GM21825 (cell line): ENCODE measurements around the gene CAMTA1.

Experiments
- ATAC-seq: cut with Tn5 transposase; IDR thresholded peaks from one replicate; pipeline ENCODE4 v1.9.1; 2021; ENCODE audit warnings: mild to moderate bottlenecking, moderate library complexity; ENCODE audit not compliant: unreplicated experiment

The CAMTA1 gene

GRCh38 chr1:7531562-7532340 is 746.5 kb downstream of the CAMTA1 start:
- ATAC-seq = no peak

GRCh38 chr1:7533006-7533405 is 747.8 kb downstream of the CAMTA1 start:
- ATAC-seq = no peak

- no peak for ATAC-seq
Observed at GRCh38 chr1:7534061-7534825, 749.0 kb downstream of the CAMTA1 start.

DNA sequence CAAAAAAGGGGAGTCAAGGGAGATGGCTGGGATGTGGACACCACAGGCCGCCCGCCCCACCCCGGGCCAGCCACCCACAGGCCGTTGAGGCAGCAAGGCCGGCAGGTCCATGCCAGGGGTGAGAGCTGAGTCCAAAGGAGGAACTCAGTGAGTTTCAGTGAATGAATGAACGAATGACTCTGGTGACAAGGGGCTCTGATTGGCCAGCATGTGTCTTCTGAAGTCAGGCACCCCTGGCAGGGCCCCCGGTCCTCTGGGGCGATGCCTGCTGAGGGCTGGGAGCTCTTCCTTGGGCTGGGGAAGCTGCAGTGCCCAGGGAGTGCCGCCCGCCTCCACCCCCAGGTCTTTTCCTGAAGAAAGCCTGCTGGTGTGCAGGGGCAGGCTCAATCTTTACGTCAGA is 749.8 kb downstream of the CAMTA1 start:
- no peak for ATAC-seq

DNA sequence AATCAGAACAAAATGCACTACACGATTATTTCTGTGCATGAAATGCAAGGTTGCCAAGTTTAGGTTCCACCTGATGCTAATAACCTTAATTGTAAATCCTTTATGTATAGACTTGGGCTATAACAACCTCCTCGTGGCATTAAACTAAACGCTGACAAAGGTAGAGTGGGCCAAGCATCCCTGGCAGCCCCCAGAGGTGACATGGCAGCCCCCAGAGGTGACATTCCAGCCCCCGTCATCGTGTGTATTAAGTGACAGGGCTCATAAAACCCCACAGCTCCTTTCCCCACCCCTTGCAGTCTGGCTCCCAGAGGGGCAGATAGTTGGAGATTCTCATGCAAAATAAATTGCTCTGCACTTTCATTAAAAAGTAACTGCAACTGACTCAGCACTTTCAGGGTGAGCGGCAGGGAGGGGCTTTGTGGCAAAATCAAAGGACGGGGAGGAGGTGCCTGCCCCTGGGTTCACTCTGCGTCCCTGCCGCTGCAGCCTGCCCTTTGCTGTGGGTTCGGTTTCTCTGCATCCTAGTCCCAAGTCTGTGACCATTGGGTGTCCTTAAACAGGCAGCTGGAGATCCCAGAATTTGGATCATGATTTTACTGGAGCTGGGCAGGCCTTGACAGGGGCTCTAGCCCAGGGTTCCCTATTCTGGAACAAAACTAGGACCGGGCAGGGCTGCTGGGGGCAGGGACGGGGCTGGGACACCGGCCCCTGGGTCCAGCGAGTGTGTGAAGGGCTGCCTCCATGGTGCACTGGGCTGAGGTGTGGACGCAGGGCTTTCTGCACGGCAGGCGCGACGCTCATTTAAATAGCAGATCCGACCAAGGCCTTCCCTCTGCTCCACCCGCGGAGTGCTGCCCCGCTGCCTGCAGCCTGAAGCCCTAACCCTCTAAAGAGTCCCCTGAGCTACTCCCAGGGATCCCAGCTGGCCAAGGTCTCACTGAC is 751.0 kb downstream of the CAMTA1 start:
- no peak for ATAC-seq

DNA sequence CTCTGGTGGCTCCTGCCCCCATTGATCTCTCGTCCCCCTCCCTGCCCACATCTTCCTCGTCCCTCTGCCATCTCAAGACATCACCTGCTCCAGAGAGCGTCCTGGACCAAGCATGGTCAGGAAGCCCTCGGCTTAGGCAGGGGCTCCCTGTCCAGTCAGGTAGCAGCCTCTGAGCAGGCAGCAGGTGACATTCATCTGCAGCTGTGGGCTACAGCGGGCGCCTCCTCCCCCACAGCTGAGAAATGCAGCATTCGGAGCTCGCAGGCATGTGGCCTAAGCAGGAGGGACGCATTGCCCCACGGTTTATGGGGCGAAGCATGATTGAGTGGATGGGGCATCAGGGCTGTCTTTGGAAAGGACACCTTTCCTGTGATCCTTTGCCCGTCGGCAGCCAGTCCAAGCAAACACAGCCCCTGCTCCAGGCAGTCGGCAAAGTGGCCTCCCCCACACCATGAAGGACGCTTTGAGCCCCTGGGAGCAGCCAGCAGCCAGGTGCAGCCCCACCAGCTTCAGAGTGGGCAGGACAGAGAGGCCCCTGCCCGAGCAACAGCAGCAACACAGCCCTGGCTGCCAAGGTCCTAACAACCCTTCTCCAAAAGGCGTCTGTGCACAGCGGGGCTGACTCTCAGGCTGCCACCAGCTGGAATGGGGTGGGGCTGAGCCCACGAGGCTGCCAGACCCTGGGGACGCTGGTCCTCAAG is 751.8 kb downstream of the CAMTA1 start:
- ATAC-seq = no peak

DNA sequence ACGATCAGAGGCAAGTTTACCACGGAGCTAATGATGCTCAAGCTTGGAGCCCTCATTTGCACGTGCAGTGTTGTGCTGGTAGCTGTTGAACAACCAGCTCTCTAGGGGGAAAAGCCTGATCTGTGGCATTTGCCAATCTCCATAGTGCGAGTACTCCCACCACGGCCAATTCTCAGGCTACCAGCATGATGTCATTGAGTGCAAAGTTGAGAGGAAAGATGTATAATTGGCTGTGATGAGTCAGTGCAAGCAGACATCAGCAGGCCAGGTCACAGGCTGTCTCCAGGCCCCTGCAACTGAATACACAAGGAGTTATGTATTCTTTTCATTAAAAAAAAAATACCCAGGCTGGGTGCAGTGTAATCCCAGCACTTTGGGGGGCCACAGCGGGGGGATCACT is 752.8 kb downstream of the CAMTA1 start:
- ATAC-seq = no peak

DNA sequence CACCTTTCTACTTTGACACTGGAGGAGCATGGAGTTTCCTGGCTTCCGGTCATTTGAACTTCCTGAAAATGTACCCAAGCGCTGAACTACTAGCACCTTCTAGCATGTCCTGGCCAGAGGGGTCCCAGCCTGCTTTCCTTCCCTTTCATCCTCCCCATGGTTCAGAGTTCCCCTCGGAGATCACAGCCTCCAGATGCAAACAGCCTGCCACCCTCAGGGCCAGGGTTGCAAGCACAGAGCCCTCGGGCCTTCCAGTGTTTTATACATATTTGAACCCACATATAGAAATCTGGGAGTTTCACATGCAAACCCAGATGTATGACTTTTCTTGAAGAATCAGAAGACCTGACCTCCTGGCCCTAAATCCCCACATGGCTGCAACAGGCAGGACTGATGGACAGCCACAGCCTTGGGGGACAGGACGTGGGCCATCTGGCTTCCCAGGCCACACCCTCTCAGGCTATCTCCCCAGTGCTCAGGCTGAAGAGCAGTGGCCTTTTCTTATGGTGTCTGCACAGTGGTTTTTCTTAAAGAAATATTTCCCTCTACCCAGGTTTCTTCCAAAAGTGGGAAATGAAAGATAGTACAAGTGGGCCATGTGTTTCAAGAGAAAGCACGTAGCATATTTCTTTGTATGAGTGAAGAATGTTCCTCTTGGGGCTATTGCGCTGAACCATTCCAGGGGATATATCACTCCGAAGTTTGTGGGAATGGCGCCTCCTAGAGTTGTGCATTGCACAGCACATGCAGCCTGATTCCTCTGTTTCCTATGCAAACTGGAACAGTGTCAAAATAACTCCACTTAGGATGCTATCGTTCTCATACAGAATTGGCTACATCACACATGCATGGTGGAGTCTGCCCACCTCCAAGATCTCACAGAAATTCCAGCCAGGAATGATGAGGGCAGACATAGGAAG is 753.9 kb downstream of the CAMTA1 start:
- no peak for ATAC-seq

DNA sequence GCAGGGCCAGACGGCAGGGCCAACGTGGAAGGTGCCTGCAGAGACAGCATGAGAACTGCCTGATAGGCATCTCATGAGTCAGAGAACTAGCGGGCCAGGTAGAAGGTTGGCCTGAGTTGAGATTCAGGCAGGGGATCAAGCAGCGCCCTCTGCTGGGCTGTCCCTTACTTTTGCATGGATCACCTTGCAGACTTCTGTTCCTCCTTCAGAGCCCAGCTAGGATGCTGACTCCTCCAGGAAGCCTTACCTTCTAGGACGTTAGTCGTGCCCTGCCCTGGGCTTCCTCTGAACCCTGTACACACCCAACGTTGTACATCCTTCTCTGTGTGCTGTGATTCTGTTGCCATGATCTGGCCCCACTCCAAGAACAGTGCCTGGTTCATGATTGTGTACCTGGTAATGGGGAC is 754.5 kb downstream of the CAMTA1 start:
- ATAC-seq = no peak

DNA sequence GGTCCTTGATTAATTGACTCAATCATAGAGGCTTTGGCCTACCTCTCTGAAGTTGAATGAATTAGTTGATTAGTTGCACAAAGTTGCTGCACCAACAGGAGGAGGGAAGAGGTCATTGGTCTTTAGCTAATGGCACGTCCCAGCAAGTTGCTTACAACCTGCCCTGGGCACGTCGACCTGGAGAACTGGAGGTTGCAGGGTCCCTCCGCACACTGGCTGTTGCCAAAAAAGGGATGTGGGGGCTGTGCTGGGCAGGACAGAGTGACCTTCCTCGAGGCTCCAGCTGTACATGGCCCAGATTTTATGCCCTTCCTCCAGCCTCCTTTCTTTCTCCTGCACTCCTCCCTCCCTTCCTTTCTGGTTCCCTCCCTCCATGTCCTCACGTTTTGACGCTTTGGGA is 755.6 kb downstream of the CAMTA1 start:
- ATAC-seq = no peak

DNA sequence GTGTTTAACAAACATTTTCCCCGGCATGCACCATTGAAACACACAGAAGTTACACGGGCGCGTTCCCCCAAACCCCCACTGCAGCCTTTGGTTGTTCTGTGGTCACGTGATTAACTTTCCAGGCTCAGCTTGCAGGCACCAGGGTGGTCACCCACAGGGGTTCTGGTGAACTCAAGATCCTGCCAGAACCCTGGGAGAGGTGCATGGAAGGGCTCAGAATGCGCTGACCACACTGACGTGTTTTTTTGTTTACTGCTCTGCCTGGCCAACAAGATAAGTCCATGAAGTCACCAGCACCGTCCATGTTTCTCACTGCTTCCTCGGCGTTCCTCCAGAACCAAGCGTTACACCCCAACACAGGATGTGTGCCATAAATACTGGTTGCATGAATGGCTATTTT is 756.4 kb downstream of the CAMTA1 start:
- ATAC-seq = no peak

GRCh38 chr1:7543718-7544090 is 758.5 kb downstream of the CAMTA1 start:
- no peak for ATAC-seq

- no peak for ATAC-seq
Observed at GRCh38 chr1:7549277-7550161, 764.3 kb downstream of the CAMTA1 start.

GRCh38 chr1:7550261-7550865 is 765.1 kb downstream of the CAMTA1 start:
- no peak for ATAC-seq

DNA sequence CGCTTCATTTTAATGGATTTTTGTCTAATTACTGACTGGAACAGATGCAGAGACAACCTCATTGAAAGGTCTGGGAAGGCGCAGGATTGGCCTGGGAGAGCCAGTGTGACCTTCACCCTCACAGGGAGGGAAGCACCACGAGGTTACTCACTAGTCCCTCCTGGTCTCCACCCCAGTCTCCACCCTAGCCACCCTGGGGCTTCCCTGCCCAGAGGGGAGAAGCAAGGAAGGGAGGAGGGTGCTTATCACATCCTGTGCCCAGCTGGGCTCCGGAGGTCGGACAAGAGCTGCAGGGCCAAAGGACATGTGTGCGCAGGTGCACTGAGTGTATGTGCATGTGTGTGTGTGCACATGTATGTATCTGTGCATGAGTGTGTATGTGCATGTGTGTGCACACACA is 765.7 kb downstream of the CAMTA1 start:
- ATAC-seq = no peak

DNA sequence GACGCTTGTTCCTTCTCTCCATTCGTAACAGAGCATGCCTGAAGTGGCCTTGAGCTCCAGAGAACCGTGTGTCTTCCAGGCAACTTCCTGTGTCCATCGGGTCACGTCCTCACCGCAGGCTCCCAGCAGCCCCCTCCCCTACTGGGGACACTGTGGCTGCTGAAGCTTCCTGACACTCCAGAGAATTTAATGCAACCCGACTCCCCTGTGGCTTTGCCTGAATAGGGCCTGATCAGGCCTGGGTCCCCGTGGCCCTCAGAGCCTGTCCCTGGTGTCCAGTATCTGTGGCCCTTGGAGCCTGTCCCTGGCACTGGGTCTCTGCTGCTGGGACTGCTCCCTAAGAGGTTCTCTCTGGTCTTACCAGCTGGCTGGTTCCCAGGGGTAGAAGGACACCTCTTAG is 766.2 kb downstream of the CAMTA1 start:
- no peak for ATAC-seq

DNA sequence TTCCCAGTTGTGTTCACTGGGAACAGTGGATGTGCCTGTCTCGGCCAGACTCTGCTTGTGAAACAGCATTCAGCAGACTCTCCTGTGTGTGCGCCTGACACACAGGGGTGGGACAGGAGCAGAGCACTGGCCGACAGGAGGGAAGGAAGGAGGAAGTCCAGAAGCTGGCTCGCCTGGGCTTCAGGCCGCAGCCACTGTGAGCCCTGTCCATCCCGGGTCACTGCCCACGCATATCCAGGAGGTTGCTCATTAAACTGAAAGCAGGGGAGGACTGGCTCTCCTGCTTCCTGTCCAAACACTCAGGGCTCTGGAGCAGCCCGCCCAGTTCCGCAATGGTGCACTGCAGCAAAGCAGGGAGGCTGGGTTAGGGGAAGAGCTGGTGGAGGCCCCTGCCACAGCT is 767.1 kb downstream of the CAMTA1 start:
- no peak for ATAC-seq

- ATAC-seq = no peak
Observed at GRCh38 chr1:7553042-7553690, 767.9 kb downstream of the CAMTA1 start.
